Chondrocyte (in vitro differentiated cells): ENCODE measurements around the gene FBRSL1. TPM values are rescaled to one million over a fixed set of nuclear protein-coding genes. Genes with fewer than 3 reads are reported as not detected.

ENCODE experiments used
- DNase-seq: peaks from one replicate; pipeline ENCODE4 v3.0.0; 2021; ENCODE audit warnings: mixed read lengths, low spot score
- H3K27ac Mint-ChIP-seq: one replicate; pipeline ENCODE4 v1.8.0; 2021; ENCODE audit warnings: mild to moderate bottlenecking, moderate library complexity, mixed read lengths; ENCODE audit not compliant: unreplicated experiment
- H3K27me3 Mint-ChIP-seq: 2 replicates; pipeline ENCODE4 v1.8.0; 2021; ENCODE audit warnings: low read depth, mixed read lengths
- H3K36me3 Mint-ChIP-seq: 2 replicates; pipeline ENCODE4 v1.8.0; 2021; ENCODE audit warnings: low read depth, mixed read lengths
- H3K4me1 Mint-ChIP-seq: 2 replicates; pipeline ENCODE4 v1.8.0; 2021; ENCODE audit warnings: low read depth, mild to moderate bottlenecking, mixed read lengths
- H3K4me3 Mint-ChIP-seq: one replicate; pipeline ENCODE4 v1.8.0; 2021; ENCODE audit warnings: mild to moderate bottlenecking, moderate library complexity, mixed read lengths; ENCODE audit not compliant: unreplicated experiment
- H3K9me3 Mint-ChIP-seq: 2 replicates; pipeline ENCODE4 v1.8.0; 2021; ENCODE audit warnings: low read depth, mixed read lengths
- total RNA-seq: library from RNA; stranded (reverse); gene quantifications from 3 replicates; pipeline ENCODE4 v1.2.1, GENCODE V29; 2021
- TF ChIP-seq, protein P1 (sequence below): fragments of 200-600 bp; sonication (generic); IDR thresholded peaks from 2 replicates; pipeline ENCODE4 v1.5.0; 2021; ENCODE audit warnings: antibody characterized with exemption, mild to moderate bottlenecking, moderate library complexity

The FBRSL1 gene
- total RNA-seq, 1 donor from 2014 or later = 41.1 TPM

DNA sequence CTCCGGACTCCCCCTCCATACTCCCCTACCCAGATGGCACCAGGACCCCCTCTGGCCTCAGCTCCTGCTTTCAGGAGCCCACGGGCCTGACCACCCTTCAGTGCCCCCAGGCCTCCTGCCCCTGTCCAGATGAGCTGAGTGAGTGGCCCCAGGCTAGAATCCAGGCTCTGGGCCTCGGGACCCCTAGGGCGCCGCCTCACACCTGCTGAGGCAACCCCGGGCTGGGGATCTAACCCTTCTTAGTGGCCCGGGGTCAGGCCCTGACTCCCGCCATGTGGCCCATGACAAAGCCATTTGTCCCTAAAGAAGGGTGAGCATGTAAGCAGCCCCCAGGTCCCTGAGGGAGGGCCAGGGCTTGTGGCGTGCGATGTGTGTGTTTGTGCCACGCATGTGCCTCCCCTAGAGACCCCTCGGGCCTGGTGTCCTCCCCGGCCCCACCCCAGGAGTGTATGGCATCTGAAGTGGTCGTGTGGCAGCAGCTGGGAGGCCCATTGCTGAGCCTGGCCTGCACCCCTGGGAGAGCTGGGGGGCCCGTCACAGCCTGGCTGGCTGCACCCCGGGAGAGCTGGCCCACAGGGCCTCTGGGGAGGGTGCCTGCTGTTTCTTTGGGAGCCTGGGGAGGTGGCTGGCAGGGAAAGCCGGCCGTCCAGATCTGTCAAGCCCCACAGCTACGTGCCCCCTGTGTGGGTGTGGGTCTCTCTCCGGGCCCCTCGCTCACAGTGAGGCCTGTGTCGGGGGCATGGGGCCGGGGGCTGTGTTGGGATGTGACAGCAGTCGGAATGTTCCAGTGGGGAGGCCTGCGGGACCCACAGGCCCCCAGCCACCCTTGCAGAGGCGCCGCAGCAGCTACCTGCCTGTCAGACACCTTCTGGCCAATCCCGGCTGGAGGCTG is 7.8 kb downstream of the FBRSL1 start:
- no peak for DNase-seq
- H3K27me3 Mint-ChIP-seq = no peaks in the 10 kb centered on the region
- peaks cover 17% of the 10 kb centered on the region for H3K4me1 Mint-ChIP-seq
- H3K36me3 Mint-ChIP-seq = no peaks in the 10 kb centered on the region
- no peak overlapping the region for H3K27ac Mint-ChIP-seq
- TF ChIP-seq, protein P1, sequence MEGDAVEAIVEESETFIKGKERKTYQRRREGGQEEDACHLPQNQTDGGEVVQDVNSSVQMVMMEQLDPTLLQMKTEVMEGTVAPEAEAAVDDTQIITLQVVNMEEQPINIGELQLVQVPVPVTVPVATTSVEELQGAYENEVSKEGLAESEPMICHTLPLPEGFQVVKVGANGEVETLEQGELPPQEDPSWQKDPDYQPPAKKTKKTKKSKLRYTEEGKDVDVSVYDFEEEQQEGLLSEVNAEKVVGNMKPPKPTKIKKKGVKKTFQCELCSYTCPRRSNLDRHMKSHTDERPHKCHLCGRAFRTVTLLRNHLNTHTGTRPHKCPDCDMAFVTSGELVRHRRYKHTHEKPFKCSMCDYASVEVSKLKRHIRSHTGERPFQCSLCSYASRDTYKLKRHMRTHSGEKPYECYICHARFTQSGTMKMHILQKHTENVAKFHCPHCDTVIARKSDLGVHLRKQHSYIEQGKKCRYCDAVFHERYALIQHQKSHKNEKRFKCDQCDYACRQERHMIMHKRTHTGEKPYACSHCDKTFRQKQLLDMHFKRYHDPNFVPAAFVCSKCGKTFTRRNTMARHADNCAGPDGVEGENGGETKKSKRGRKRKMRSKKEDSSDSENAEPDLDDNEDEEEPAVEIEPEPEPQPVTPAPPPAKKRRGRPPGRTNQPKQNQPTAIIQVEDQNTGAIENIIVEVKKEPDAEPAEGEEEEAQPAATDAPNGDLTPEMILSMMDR = no peak
- no peaks in the 10 kb centered on the region for H3K9me3 Mint-ChIP-seq
- H3K4me3 Mint-ChIP-seq = no peak overlapping the region

DNA sequence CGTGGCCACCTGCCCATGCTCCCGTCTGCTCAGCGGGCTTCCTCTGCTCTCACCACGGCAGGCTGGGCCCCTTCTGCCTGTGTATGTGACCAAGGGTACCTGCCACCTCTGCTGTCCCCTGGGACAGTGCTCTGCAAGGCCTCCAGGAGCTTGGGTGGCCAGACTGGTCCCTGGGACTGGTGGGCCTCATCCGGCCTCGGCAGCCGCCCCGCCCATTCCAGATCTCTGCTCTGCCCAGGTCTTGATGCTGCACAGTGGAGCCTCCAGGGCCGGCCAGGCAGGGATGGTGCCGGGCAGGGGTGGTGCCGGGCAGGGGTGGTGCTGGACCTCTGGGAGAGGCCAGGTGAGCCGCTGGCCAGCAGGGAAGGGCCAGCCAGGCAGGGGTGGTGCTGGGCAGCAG is 9.0 kb downstream of the FBRSL1 start:
- Mint-ChIP-seq H3K4me3 (no peak overlapping the region), H3K4me1 (peaks cover 5% of the 10 kb centered on the region), H3K27me3 (no peaks in the 10 kb centered on the region), H3K27ac (no peak overlapping the region), H3K36me3 (no peaks in the 10 kb centered on the region), H3K9me3 (no peaks in the 10 kb centered on the region)
- DNase-seq = no peak
- TF ChIP-seq, protein P1 = no peak

DNA sequence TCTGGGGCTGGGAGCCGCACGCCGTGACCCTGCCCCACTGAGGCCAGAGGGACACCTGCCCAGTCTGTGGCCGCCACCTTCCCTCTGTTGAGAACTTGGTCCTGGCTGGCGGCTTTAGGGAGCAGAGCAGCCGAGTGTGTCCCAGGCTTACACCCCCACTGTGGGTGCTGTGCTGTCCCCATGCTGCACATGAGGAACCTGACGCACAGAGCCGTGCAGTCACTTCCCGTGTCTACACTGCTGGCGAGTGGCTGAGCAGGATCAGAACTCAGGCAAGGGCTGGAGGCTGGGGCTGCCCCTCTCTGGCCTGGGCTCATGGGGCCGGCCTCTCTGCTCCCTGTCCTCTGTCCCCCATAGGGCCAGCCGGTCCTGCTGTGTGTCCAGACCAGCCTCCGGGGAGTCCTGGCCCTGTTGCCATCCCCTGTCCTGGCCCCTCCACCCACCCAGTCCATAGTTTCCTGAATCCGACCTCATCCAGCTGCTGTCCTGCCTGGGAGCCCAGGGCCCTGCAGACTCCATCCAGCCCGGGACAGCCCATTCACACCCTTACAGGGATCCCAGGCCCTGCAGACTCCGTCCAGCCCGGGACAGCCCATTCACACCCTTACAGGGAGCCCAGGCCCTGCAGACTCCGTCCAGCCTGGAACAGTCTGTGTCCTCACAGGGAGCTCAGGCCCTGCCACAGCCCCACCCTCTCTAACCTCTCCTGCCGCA is 10.3 kb downstream of the FBRSL1 start:
- DNase-seq = no peak
- Mint-ChIP-seq H3K27me3 (no peaks in the 10 kb centered on the region), H3K4me3 (no peak overlapping the region), H3K27ac (peak overlapping the region; percentile 32), H3K9me3 (no peaks in the 10 kb centered on the region), H3K4me1 (peaks cover 9% of the 10 kb centered on the region), H3K36me3 (no peaks in the 10 kb centered on the region)
- TF ChIP-seq, protein P1 = no peak

DNA sequence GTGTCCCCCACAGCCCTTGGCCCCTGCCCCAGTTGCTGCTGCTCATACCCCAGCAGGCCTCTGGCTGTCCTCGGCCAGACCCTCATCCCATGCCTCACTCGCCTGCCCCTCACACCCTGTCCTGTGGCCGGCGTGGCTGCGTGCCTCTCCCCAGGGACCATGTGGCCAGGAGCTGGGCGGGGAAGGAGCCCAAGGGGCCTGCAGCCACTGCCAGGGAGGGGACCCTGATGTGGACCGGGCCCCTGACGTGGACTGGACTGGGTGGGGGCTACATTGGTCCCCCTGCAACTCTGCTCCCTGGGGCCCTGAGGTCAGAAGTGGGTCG is 10.9 kb downstream of the FBRSL1 start:
- Mint-ChIP-seq H3K27ac (no peak overlapping the region), H3K4me1 (peaks cover 15% of the 10 kb centered on the region), H3K4me3 (no peak overlapping the region), H3K27me3 (no peaks in the 10 kb centered on the region), H3K36me3 (no peaks in the 10 kb centered on the region), H3K9me3 (no peaks in the 10 kb centered on the region)
- DNase-seq = no peak
- TF ChIP-seq, protein P1 = no peak

DNA sequence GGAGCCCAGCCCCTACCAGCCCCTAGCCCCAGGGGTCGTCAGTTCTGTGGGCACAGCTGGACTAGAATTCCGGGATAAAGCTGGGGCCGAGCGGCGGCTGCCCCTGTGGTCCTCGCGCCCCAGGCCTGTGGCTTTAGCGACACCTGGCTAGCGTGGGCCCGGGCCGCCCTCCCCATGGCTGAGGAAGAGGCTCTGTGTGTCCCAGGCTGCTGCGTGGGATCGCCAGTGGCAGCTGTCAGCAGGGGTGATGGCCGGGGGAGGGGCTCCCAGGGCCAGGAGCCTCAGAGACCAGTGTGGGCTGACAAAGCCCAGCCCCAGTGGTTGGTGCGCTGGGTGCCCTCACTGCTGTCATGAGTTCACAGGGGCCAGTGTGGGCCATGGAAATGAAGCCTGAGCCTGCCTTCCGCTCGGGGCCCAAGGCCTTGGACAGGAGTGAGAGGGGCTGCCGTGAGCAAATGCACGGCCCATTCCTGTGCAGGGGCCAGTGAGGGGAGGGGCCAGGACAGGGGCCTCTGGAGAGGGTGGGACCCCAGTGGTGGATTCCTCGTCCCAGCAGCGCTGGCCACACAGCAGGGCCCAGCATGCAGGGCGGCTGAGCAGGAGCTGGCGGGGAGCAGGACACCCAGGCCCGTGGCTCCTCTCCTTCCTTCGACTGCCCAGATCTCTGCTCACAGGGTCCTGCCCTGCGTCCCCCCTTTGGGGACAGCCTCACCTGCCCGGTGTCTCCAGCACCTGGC is 11.4 kb downstream of the FBRSL1 start:
- no peaks in the 10 kb centered on the region for H3K36me3 Mint-ChIP-seq
- H3K4me3 Mint-ChIP-seq = no peak overlapping the region
- no peak for DNase-seq
- no peaks in the 10 kb centered on the region for H3K27me3 Mint-ChIP-seq
- H3K4me1 Mint-ChIP-seq = peaks cover 20% of the 10 kb centered on the region
- TF ChIP-seq, protein P1 = no peak
- H3K9me3 Mint-ChIP-seq = no peaks in the 10 kb centered on the region
- H3K27ac Mint-ChIP-seq = no peak overlapping the region
